Ecto neural progenitor cell (in vitro differentiated cells): ENCODE data around the gene COG8.

Source experiments
- DNase-seq: peaks from one replicate; pipeline ENCODE4 v3.0.0-alpha.2; 2018; ENCODE audit warnings: low spot score

The COG8 gene

DNA sequence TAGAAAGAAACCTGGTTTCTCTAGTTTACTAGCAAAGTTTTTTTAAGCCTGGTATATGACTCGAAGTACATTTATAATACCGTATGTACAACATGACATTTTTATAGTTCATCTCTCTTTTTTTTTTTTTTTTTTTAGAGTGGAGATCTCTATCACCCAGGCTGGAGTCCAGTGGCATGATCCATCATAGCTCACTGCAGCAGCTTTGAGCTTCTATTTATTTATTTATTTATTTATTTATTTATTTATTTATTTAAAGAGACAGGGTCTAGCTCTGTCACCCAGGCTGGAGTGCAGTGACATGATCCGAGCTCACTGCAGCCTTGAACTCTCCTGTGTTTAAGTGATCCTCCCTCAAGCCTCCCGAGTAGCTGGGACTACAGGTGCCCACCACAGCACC is 54.1 kb downstream of the COG8 start:
- no peak for DNase-seq

DNA sequence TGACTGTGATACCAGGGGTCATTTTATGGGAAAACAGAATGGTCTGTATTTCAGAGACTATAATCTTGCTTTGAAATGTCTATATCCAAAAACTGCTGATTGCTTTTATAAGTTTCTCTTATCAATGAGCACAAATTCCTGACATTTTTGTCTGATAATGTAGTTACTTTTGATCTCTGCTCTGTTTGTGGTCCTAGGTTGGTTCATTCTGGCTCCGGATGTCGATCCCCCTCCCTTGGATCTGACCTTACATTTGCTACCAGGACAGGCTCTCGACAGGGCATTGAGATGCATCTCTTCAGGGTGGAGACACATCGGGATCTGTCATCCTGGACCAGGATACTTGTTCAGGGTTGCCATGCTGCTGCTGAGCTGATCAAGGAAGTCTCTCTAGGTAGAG is 55.5 kb downstream of the COG8 start:
- DNase-seq = no peak

DNA sequence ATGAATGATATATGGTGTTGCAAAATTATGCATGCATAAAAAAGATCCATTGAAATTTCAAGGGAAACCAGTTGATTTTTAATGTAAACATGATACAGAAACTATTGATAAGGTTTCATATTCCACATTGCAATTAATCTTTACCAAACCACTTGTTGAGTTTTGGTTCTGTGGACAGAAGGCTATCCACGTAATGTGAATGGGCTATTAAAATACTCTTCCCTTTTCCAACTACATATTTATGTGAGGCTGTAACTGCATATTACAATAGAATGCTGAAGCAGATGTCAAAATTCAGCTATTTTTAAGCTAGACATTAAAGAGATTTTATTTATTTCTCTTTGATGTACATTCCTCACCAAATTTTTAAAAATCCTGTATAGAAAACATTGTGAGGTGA is 62.0 kb downstream of the COG8 start:
- DNase-seq = no peak
